KMS-11 (cell line): ENCODE measurements around the gene KIF2A.

Source experiments
- H2AFZ ChIP-seq: fragments of 200-600 bp; sonication (generic); 2 replicates; pipeline ENCODE4 v1.6.1; 2016; ENCODE audit warnings: antibody characterized with exemption, mixed run types, low read depth
- H3K27ac ChIP-seq: fragments of 200-600 bp; sonication (generic); 2 replicates; pipeline ENCODE4 v1.6.1; 2016; ENCODE audit warnings: mild to moderate bottlenecking, mixed run types
- H3K27me3 ChIP-seq: fragments of 200-600 bp; sonication (generic); 2 replicates; pipeline ENCODE4 v1.6.1; 2017; ENCODE audit warnings: mild to moderate bottlenecking, low read depth, mixed run types, moderate library complexity; ENCODE audit not compliant: insufficient read depth
- H3K36me3 ChIP-seq: fragments of 200-600 bp; sonication (generic); 2 replicates; pipeline ENCODE4 v1.6.1; 2017; ENCODE audit warnings: mild to moderate bottlenecking, mixed run types; ENCODE audit not compliant: insufficient read depth
- H3K4me1 ChIP-seq: fragments of 200-600 bp; sonication (generic); 2 replicates; pipeline ENCODE4 v1.6.1; 2016; ENCODE audit warnings: mild to moderate bottlenecking, low read depth, mixed run types; ENCODE audit not compliant: poor library complexity, severe bottlenecking
- H3K4me2 ChIP-seq: fragments of 200-600 bp; sonication (generic); 2 replicates; pipeline ENCODE4 v1.7.0; 2016; ENCODE audit warnings: mild to moderate bottlenecking, mixed run types
- H3K4me3 ChIP-seq: fragments of 200-600 bp; sonication (generic); IDR thresholded peaks from 2 replicates; pipeline ENCODE4 v1.6.1; 2017; ENCODE audit warnings: low read depth, low read length, mixed read lengths; ENCODE audit not compliant: insufficient read depth
- H3K79me2 ChIP-seq: fragments of 200-600 bp; sonication (generic); 2 replicates; pipeline ENCODE4 v1.6.1; 2016; ENCODE audit warnings: low read depth, mixed run types; ENCODE audit not compliant: insufficient read depth
- H3K9ac ChIP-seq: fragments of 200-600 bp; sonication (generic); 2 replicates; pipeline ENCODE4 v1.6.1; 2016; ENCODE audit warnings: mild to moderate bottlenecking, mixed run types
- H4K20me1 ChIP-seq: fragments of 200-600 bp; sonication (generic); 2 replicates; pipeline ENCODE4 v1.6.1; 2016; ENCODE audit warnings: mild to moderate bottlenecking, mixed run types; ENCODE audit not compliant: insufficient read depth
- CTCF ChIP-seq: fragments of 200-600 bp; sonication (generic); conservative IDR thresholded peaks from 2 replicates; pipeline ENCODE4 v1.6.1; 2017; ENCODE audit warnings: low read depth, mild to moderate bottlenecking, antibody characterized with exemption, low read length, moderate library complexity, mixed read lengths

KIF2A gene

GRCh38 chr5:62330302-62330701, 24.3 kb downstream of the KIF2A start:
- H3K36me3 ChIP-seq, result no peaks in the 10 kb centered on the region
- H3K4me3 ChIP-seq, result no peak overlapping the region
- H3K27ac ChIP-seq, result no peak overlapping the region
- no peak overlapping the region for H2AFZ ChIP-seq
- H3K4me2 ChIP-seq, result no peak overlapping the region
- H4K20me1 ChIP-seq, result peaks cover 10% of the 10 kb centered on the region; the same call in 1 of the 2 replicates
- H3K79me2 ChIP-seq, result peaks cover 89% of the 10 kb centered on the region
- no peaks in the 10 kb centered on the region for H3K4me1 ChIP-seq
- no peaks in the 10 kb centered on the region for H3K27me3 ChIP-seq
- TF ChIP-seq CTCF, result no peak
- no peak overlapping the region for H3K9ac ChIP-seq

GRCh38 chr5:62331921-62332320, 25.9 kb downstream of the KIF2A start:
- H4K20me1 ChIP-seq, result 0 out of 2 replicates have a peak, but pooled peaks cover 6% of the 10 kb centered on the region
- H3K27ac ChIP-seq, result no peak overlapping the region
- no peak overlapping the region for H3K4me3 ChIP-seq
- TF ChIP-seq CTCF, result no peak
- no peak overlapping the region for H2AFZ ChIP-seq
- H3K27me3 ChIP-seq, result no peaks in the 10 kb centered on the region
- no peak overlapping the region for H3K9ac ChIP-seq
- H3K4me1 ChIP-seq, result no peaks in the 10 kb centered on the region
- H3K79me2 ChIP-seq, result peaks cover 82% of the 10 kb centered on the region
- no peak overlapping the region for H3K4me2 ChIP-seq
- H3K36me3 ChIP-seq, result no peaks in the 10 kb centered on the region

- H3K4me2 ChIP-seq, result no peak overlapping the region
- no peak overlapping the region for H2AFZ ChIP-seq
- H3K9ac ChIP-seq, result no peak overlapping the region
- no peak overlapping the region for H3K4me3 ChIP-seq
- H3K4me1 ChIP-seq, result no peaks in the 10 kb centered on the region
- peaks cover 85% of the 10 kb centered on the region for H3K79me2 ChIP-seq
- TF ChIP-seq CTCF, result no peak
- no peak overlapping the region for H3K27ac ChIP-seq
- no peaks in the 10 kb centered on the region for H3K27me3 ChIP-seq
- H4K20me1 ChIP-seq, result 0 out of 2 replicates have a peak, but pooled peaks cover 6% of the 10 kb centered on the region
- H3K36me3 ChIP-seq, result no peaks in the 10 kb centered on the region
These were observed 27.3 kb downstream of the KIF2A start for GRCh38 chr5:62333250-62333794.

GRCh38 chr5:62334082-62334481, 28.1 kb downstream of the KIF2A start:
- Histone ChIP-seq H3K79me2 (peaks cover 85% of the 10 kb centered on the region), H3K27me3 (no peaks in the 10 kb centered on the region), H2AFZ (no peak overlapping the region), H3K4me2 (no peak overlapping the region), H3K4me3 (no peak overlapping the region), H3K9ac (no peak overlapping the region), H3K27ac (no peak overlapping the region), H3K4me1 (no peaks in the 10 kb centered on the region), H4K20me1 (0 out of 2 replicates have a peak, but pooled peaks cover 6% of the 10 kb centered on the region), H3K36me3 (no peaks in the 10 kb centered on the region)
- TF ChIP-seq CTCF, result no peak
